GM18517 (cell line): ENCODE measurements around the gene LYL1.

ENCODE experiments used
- ATAC-seq: cut with Tn5 transposase; IDR thresholded peaks from one replicate; pipeline ENCODE4 v1.9.1; 2021; ENCODE audit warnings: mild to moderate bottlenecking, moderate library complexity; ENCODE audit not compliant: unreplicated experiment

Gene LYL1

DNA sequence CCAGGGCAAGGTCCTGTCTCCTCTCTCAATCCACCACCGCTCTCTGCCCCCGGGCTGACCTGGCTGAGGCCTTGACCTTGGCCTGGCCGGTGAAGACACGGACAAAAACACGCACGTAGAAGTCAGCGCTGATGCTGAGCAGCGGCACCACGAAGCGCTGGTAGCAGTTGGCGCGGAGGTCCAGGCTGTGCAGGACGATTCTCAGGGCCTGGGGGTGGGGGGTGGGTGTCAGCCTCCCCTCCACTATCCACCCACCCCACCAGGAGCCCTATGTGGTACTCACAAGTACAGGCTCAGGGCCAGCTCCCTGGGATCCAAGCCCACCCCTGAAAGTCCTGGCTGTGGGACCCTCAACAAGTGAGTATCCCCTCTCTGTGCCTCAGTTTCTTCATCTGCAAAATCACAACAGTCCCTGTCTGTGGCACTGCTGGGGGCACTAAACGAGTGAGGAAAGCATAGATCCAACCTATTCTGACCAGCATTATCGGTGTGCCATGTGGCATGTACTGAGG, 7.5 kb upstream of the LYL1 start:
- ATAC-seq = no peak

DNA sequence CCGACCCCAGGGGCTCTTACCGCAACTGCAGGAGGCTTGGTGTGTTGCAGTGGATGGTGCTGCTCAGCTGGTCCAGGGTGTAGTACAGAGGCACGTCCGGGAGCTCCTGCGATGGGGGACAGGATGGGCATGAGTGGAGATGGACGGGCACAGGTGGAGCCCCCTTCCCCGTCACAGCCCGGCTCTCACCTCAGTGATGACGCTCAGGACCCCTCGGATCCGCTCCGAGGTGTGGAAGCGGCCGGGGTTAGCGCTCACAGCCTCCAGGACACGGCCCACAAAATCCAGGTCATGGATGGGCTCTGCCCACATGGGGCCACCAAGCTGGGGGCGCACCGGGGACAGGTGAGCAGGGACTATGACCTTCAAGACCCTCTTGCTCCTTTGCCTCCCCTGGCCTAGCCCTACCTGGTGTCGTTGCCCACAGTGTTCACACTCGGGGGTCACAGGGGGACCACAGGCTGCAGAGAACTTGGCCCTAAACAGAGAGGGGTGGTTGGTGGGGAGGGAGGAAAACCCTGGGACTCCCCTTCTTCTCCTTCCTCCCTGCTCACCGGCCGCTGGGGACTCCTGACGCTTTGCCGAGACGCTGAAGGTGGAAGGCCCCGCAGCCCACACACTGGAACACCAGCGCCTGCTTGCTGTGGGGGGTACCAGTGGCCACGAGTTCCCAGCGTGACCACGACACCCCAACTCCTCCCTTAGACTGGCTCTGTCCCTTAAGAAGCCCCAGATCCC, 6.9 kb upstream of the LYL1 start:
- ATAC-seq = no peak

DNA sequence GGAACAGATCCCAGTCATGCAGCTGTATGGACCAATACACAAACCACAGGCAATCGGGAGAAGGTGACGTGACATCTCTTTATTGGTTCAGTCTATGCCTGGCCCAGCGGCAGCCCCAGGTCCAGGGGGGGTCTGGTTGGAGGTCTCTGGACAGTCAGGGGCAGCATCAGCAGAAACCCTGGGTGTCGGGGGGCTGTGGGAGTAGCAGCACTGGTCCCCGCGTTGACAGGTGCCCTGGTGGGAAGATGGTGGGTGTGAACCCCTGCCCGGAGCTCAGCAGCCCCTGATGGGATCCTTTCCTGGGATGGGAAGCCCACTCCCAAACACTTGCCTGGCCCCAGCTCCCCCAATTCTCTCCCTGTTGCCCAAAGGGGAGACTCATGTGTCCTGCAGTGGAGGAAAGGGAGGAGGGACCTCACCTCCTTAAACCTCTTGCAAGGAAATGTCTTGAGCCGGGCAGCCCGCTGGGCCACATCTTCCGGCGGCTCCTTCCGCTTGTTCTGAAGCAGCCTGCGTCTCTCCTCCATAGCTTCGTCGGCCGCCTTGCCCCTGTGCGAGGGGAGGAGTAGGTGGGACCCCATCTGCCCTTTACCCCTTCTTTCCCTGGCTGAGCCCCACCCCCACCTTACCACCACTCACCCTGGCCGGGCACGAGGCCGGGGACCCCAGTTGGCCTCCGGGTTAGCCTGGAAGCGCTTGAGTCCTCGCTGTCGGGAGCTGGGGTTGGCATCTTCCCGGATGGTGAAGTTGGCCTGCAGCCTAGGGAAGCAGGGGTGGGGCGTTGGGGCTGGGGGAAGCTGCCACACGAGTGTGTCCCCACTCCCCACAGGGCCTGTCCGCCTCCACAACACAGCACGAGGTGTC, 2.4 kb upstream of the LYL1 start:
- ATAC-seq = peak; percentile 6

DNA sequence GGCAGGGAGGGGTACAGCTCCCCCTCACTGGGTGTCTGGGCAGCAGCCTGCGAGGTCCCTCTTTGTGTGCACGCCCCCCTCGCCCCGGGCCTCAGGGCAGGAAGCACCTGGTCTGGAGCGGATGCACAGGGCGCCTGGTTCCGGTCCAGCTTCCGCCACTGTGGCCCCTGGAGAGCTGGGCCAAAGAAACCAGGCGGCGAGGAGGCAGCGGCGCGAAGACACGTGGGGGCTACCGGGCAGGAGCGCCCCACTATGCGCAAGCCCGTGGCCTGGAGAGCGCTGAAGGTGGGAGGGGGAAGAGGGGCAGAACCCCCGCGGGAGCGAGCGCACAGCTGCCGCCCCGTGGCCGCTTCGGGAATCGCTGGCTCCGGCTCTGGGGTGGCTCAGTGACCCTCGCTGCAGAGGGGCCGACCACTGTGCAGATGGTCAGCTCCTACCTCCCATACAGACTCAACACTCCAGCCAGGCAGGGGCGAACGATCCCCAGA, 1.7 kb upstream of the LYL1 start:
- peak; percentile 35 for ATAC-seq

DNA sequence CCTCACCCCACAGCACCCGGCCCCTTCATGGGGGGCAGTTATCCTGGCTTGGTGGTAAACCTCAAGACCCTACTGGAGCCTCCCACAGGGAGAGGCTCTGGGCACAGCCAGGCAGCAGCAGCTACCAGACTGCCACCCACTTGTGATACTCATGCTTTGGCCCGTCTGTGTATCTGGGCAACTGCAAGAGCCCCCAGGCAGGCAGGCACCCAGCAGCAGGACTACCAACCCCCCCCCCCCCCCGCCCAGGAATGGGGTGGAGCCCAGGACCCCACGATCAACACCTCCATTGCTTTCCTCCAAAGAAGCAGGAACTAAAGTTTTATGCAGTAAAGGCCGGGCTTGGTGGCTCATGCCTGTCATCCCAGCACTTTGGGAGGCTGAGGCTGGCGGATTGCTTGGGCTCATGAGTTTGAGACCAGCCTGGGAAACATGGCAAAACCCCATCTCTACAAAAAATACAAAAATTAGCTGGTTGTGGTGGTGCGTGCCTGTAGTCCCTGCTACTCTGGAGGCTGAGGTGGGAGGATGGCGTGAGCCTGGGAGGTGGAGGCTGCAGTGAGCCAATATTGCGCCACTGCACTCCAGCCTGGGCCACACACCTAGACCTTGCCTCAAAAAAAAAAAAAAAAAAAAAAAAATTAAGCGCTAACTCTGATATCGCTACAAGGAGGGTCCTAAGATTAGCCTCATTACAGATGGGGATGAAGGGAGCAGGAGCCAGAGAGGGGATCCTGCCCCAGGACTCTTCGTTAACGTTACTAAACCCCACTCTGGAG, 1.1 kb upstream of the LYL1 start:
- no peak for ATAC-seq

DNA sequence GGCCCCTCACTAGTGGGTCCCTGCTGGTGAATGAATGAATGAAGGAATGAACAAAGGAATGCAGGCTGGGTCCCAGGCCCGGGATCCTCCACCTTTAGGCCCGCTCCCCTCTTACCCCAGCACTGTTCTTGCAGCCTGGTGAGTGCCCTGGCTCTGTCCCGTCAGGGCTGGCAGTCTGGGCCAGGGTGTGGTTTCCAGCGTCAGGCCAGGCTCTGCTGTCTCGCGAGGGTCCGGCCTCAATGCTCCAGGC, 317 bp downstream of the LYL1 start:
- no peak for ATAC-seq

DNA sequence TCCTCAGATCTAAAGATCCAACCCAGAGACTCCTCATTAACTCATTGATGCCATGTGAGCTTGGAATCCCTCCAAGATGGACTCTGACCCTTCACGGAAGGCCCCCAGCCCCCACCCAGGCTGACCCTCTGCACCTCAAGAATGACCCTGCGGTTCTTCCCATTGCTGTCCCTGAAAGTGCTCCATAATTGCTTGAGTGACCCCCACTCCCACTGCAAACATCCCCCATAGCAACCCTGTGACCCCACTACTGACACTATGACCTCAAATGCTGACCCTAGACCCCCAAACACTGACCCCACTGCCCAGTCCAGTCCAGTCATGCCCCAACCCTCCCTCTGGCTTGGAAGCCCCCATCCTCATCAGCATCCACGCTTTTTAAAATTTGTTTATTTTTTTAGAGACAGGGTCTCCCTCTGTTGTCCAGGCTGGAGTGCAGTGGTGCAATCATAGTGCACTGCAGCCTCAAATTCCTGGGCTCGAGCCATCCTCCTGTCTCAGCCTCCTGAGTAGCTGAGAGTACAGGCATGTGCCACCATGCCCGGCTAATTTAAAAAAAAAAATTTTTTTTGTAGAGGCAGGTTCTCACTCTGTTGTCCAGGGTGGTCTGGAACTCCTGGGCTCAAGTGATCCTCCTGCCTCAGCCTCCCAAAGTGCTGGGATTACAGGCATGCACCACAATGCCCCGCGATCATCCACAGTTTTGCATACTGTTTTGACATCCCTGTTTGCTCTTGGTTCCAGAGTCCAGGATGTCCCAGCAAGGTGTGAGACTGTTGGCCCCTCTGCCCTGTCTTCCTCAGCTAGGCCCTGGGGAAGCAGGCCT, 855 bp downstream of the LYL1 start:
- no peak for ATAC-seq

DNA sequence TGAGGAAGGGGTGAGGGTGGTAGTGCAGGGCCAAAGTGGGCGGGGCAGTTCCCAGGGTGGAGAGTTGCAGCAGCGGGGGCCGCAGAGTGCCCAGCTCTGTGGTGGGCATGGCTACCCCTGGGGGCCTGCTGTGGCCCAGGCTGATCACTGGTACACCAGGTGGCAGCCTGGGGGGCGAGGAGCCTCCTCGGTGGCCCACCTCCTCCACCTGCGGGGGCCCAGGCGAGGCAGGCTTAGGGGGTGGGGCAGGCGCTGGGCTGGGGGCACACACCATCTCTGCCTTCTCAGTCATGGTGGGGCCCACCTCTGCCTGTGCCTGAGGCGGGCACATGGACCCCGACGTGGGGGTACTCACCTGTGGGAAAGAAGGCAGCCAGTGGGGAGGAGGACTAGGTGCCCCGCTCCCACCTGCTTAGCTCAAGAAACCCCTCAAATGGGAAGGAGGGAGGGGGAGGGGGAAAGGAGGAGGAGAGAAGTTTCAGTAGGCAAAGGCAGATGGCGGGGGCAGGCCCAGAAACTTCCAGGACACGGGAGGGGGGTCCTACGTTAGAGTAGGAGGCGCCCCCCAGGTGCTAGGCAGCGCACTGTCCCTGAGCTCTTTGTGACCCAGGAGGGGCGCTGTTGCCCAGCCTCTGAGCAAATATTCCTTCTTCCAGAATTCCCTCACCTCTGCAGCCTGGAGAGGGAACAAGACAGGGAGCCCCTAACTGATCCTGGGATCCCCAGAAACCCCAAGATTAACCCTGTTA, 1.6 kb downstream of the LYL1 start:
- no peak for ATAC-seq

DNA sequence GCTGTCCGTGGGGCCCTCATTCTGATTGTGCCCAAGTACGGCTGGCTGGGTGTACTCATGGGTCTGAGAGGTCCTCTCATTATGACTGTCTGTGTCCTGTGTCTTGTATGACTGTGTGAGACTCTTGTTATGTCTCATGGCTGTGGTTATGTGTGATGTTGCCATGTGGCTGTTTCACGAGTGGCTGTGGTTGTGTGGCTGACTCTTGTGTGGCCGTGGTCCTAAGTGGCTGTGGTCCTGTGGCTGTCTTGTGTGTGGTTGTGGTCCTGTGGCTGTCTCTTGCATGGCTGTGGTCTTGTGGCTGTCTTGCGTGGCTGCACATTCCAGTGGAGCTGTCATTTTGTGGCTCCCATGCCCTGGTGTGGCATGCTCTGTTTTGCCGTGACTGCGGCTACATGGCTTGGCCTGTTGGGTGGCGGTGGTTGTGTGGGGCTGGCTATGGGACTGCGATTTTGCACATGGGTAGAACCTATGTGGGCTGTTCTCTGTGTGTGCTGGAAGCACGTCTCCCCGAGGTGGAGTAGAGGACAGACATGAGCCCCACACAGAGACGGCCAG, 2.5 kb downstream of the LYL1 start:
- ATAC-seq = no peak

DNA sequence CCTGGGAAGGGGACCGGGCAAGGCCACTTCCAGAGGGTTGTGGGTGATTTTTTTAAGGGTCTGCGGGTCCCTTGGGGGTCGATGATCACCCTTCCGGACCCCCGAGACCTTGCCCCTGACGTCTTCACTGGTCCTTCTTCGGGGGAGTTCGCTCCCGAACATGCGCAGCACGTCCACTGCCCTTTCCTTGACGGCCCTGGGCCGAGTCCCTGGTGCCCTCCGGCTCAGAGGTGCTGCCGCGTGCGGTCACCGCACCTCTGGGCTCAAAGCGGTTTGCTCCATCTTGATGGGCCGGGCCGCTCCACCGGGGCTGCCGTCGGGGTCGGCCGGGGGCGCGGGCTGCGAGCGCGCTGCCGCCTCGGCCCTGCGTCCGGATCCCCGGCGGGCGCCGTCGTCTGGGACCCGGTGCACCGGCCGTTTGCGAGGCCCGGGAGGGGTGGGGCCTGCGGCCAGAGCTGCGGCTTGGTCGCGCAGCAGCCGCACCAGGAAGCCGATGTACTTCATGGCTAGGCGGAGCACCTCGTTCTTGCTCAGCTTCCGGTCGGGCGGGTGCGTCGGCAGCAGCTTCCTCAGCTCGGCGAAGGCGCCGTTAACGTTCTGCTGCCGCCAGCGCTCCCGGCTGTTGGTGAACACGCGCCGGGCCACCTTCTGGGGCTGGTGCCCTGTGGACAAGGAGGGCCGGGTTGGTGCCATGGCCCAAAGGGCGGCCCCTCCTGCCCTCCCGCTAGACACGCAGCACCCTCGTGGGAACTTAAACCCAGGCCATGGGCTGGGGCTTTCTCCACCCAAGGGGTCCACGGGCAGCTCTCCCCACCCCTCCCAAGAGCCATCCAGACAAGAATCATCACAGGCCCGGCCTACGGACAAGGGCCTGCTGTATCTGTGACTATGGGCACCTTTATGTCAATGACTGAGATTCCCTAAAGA, 3.3 kb downstream of the LYL1 start:
- ATAC-seq = no peak

DNA sequence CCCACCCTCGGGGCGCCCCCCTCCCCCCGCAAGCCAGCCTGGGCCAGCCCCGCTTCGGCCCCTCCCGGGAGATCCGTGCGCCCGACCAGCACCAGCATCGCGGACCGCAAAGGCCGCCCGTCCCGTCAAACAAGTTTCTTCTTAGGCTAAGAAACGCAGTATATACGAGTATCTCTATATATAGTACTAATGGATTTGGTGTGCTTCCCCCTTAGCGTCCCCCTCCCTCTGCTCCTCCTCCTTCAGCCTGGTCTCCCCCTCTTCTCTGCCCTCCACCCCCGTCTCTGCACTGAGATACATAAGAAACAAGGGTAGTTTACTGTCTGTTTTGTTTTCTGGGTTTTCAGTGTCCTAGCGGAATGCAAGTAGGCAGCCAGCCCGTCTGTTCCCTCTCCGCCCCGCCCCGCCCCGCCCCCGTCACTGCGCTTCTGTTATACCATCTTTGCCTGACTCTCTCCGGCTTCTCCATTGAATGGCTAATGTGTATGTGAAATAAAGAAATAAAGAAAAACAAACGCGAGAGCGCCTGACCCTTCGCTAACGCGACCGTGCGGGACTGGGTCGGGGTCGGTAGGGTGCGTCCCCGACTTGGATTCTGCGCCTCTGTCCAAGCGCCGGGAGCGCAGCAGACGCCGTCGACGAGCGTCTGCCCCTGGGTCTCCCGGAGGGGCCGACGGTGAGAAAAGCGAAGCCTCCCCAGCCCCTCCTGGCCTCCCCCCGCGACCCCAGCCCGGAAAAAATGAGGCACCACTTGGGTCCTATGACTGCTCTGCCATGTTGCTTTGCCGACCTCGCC, 4.2 kb downstream of the LYL1 start:
- ATAC-seq = no peak

DNA sequence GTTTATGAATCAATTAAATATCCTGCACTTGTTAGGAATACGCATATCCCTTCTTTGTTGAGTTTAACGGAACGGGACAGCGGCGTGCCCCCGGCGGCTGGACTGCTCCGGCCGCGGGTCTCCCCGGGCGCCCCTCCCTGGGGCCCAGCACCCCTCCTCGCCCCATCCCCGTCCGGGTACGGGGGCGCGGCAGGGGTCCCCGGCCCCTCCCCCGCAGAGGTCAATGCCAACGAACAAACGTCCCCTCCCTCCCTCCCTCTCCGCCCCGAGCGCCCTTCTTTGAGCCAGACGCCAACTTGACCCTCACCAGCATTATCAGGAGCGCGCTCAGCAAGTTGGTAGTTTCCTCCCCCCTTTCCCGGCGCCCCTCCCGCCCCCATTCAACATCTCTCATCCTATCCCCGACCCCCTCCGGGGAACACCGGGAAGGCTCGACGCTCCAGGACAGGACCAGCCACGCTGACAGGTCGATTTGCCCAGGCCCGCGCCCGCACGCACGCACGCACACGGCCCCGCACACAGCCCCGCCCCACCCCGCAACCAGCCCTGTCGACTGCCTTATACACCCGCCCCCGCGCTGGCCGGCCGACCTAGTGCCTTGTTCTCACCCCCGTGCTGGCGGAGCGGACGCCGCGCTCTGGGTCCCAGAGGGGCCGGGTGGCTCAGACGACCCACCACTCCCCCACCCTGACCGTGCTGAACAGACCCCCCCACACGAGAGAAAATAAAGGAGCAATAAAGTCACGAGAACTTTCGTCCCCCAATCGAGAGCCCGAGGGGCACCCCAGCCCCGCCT, 5.0 kb downstream of the LYL1 start:
- no peak for ATAC-seq

DNA sequence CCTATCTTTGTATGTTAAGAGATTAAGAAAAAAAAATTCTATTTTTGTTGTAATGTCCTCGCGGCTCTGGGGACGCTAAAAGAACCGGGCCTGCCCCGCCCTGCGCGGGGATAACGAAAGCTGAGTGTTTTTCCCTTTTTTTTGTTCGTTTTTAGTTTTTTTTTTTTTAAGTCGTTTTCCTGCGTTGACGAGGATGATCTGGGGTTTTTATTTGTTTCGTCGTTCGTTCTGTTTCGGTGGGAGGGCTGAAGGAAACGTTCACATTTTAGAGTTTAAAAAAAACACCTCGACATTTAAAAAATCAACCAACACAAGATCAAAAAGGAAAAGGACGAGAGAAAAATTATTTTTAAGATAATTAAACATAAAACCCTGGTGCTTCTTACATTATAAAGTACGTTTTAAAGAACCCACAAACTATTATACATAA, 5.6 kb downstream of the LYL1 start:
- no peak for ATAC-seq

DNA sequence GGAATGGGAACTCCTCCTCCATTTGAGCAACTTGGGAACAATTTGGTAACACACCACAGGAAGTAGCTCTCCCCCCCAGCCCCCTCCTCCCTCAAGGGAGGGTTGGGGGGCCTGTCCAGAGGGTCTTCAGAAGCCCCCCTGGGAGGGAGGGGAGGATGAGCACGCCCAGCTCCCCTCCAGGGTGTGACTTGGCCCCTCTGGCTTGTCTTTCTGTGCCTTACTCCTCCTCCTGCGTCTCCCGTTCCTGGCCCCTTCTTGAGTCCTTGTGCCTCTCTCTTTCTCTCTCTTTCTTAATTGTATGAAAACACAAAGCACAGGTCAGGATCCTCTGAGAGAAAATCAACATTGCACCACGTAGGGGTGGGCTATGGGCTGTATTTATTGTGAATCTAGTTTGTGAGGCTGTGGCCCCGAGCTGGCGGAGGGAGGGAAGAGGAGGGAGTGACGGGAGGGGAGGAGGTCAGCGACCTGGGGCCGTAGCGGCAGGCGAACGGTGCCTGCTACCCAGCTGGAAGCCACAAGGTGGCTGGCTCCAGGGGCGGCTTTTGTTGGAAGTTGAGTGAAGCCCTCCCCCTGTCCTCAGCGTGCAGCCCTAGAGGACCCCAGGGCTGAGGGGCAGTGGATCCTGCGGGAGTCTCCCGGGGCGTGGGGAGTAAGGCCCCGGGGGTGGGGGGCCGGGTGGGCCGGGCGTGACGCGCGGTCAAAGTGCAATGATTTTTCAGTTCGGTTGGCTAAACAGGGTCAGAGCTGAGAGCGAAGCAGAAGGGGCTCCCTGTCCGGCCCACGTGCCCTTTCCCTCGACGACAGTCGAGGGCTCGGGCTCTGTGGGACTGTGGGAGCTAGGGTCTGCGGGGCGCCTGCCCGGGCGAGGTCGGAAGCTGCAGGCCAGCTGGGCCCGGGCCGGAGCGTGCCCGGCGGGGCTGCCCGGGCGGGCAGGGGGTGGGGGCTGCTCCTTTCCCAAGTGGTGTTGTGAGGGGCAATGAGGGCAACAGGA, 6.4 kb downstream of the LYL1 start:
- no peak for ATAC-seq

DNA sequence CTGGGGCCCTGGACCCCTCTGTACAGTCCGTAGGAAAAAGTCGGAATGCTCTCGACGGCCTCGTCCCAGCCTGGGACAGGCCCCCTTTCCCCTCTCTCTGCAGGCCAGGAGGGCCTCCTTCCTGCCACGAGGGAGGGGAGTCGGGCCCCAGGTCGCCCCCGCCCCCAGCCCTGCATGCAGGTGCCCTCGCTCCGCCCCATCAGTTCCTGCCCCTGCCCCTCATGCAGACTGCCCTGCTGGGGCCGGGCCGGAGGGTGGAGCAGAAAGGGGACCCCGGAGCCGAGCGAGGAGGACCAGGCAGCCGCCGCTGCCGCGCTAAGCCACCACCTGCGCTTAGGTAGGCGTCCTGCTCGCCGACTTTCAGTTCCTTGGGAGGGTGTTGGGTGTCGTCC, 7.3 kb downstream of the LYL1 start:
- ATAC-seq = no peak
